Endodermal cell (in vitro differentiated cells): ENCODE data around the gene INPP4B. TPM values are rescaled to one million over a fixed set of nuclear protein-coding genes. Genes with fewer than 3 reads are reported as not detected.
"Not testable (repeated sequence)": the region's sequence is repeated elsewhere in the genome, so short reads cannot be mapped to it uniquely, and the experiment has no call there.

Source experiments
- DNase-seq: peaks from one replicate; pipeline ENCODE4 v3.0.0-alpha.2; 2017
- H3K27ac ChIP-seq: 2 replicates; pipeline ENCODE4 v1.5.1; 2013; ENCODE audit warnings: mild to moderate bottlenecking, low read depth, low read length, moderate library complexity
- H3K27me3 ChIP-seq: 2 replicates; pipeline ENCODE4 v1.6.1; 2013; ENCODE audit warnings: mild to moderate bottlenecking, low read length, moderate library complexity; ENCODE audit not compliant: insufficient read depth, control insufficient read depth, poor library complexity, severe bottlenecking
- H3K36me3 ChIP-seq: 2 replicates; pipeline ENCODE4 v1.7.0; 2013; ENCODE audit warnings: mild to moderate bottlenecking, low read length, moderate library complexity; ENCODE audit not compliant: control insufficient read depth, insufficient read depth
- H3K4me1 ChIP-seq: one replicate; pipeline ENCODE4 v1.7.0; 2013; ENCODE audit warnings: low read length; ENCODE audit not compliant: control insufficient read depth, insufficient read depth
- H3K4me3 ChIP-seq: 2 replicates; pipeline ENCODE4 v1.5.1; 2013; ENCODE audit warnings: mild to moderate bottlenecking, low read length, moderate library complexity
- H3K9ac ChIP-seq: 2 replicates; pipeline ENCODE4 v1.6.1; 2013; ENCODE audit warnings: mild to moderate bottlenecking, low read length, moderate library complexity; ENCODE audit not compliant: poor library complexity, severe bottlenecking; ENCODE audit errors: extremely low read depth
- H3K9me3 ChIP-seq: 2 replicates; pipeline ENCODE4 v1.6.1; 2013; ENCODE audit warnings: mild to moderate bottlenecking, low read length, moderate library complexity; ENCODE audit not compliant: control insufficient read depth
- H3K27ac Mint-ChIP-seq: 2 replicates; pipeline ENCODE4 v1.8.0; 2020; ENCODE audit warnings: mixed read lengths
- H3K27me3 Mint-ChIP-seq: 2 replicates; pipeline ENCODE4 v1.8.0; 2021; ENCODE audit warnings: mild to moderate bottlenecking, mixed read lengths; ENCODE audit not compliant: insufficient read depth
- H3K36me3 Mint-ChIP-seq: 2 replicates; pipeline ENCODE4 v1.8.0; 2020; ENCODE audit warnings: low read depth, mixed read lengths
- H3K4me1 Mint-ChIP-seq: 2 replicates; pipeline ENCODE4 v1.8.0; 2020; ENCODE audit warnings: mixed read lengths
- H3K4me3 Mint-ChIP-seq: 2 replicates; pipeline ENCODE4 v1.8.0; 2020; ENCODE audit warnings: mild to moderate bottlenecking, moderate library complexity, mixed read lengths
- H3K9me3 Mint-ChIP-seq: 2 replicates; pipeline ENCODE4 v1.8.0; 2020; ENCODE audit warnings: mild to moderate bottlenecking, mixed read lengths
- WGBS, 2 experiments: methylation state at CpG; one replicate each; pipeline versions ENCODE4 v1.1.5 to v1.1.7; 2013; ENCODE audit warnings: missing lambda C conversion rate in 2 of 2, mixed read lengths in 1 of 2; ENCODE audit not compliant: insufficient coverage in 1 of 2, insufficient read length in 1 of 2; 5-methylcytosine and 5-hydroxymethylcytosine counted together
- total RNA-seq, 2 donors: library from RNA; stranded (reverse); fragmentation: NEBNext Ultra II Directional in 1 of 2; extraction: Animal tissue kit (Norgen Biotek cat#: 25700) in 1 of 2; gene quantifications; 2 replicates in 1 of 2; 3 replicates in 1 of 2; pipeline ENCODE4 v1.2.1, GENCODE V29; 2021
- TF ChIP-seq, protein P1 (sequence below): fragments of 200-600 bp; sonication (generic); conservative IDR thresholded peaks from 2 replicates; pipeline ENCODE4 v1.5.0; 2021; ENCODE audit warnings: antibody characterized with exemption, mild to moderate bottlenecking

INPP4B gene
- total RNA-seq, 2 donors from 2014 or later: 0.64 to 0.66 TPM

DNA sequence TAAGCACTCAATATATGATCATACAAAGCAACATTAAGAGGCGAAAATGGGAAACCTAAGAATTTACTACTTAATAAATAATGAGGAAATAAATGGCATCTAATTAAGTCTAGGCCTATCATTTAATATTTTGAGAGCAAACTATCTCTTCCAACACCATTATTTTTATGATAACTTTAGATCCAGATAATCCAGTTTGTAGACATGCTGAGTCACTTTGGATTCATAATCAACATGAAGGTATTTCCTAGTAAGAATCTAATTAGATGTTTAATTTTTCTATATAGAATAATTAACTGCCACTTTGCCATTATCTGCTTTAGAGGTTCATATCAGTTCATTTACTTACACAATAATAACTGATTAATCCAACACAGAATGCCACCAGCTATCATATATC lies 336.2 kb downstream of the INPP4B start:
- H3K4me1 ChIP-seq: no peaks in the 10 kb centered on the region
- no peaks in the 10 kb centered on the region for H3K9me3 ChIP-seq
- TF ChIP-seq, protein P1, sequence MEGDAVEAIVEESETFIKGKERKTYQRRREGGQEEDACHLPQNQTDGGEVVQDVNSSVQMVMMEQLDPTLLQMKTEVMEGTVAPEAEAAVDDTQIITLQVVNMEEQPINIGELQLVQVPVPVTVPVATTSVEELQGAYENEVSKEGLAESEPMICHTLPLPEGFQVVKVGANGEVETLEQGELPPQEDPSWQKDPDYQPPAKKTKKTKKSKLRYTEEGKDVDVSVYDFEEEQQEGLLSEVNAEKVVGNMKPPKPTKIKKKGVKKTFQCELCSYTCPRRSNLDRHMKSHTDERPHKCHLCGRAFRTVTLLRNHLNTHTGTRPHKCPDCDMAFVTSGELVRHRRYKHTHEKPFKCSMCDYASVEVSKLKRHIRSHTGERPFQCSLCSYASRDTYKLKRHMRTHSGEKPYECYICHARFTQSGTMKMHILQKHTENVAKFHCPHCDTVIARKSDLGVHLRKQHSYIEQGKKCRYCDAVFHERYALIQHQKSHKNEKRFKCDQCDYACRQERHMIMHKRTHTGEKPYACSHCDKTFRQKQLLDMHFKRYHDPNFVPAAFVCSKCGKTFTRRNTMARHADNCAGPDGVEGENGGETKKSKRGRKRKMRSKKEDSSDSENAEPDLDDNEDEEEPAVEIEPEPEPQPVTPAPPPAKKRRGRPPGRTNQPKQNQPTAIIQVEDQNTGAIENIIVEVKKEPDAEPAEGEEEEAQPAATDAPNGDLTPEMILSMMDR: no peak
- no peak overlapping the region for H3K27ac ChIP-seq
- no peak for DNase-seq
- no peak overlapping the region for H3K9ac ChIP-seq
- no peaks in the 10 kb centered on the region for H3K36me3 ChIP-seq
- Mint-ChIP-seq H3K27me3 (no peaks in the 10 kb centered on the region), H3K36me3 (no peaks in the 10 kb centered on the region), H3K4me1 (no peaks in the 10 kb centered on the region), H3K9me3 (peaks cover 1% of the 10 kb centered on the region), H3K4me3 (no peak overlapping the region), H3K27ac (no peak overlapping the region)
- H3K4me3 ChIP-seq: no peak overlapping the region
- no CpG with 5 or more reads among the region's 1 CpG for WGBS, 2 experiments
- no peaks in the 10 kb centered on the region for H3K27me3 ChIP-seq

DNA sequence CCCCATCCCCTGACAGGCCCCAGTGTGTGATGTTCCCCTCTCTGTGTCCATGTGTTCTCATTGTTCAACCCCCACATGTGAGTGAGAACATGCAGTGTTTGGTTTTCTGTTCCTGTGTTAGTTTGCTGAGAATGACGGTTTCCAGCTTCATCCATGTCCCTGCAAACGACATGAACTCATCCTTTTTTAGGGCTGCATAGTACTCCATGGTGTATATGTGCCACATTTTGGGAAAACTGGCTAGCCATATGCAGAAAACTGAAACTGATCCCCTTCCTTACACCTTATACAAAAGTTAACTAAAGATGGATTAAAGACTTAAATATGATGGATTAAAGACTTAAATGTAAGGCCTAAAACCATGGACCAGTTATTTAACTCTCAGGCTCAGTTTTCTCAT lies 336.7 kb downstream of the INPP4B start:
- not testable (repeated sequence) for H3K9me3 Mint-ChIP-seq, H3K36me3 ChIP-seq, H3K36me3 Mint-ChIP-seq, H3K27ac ChIP-seq, H3K9me3 ChIP-seq, H3K9ac ChIP-seq, H3K27ac Mint-ChIP-seq, H3K27me3 ChIP-seq, H3K4me1 ChIP-seq, H3K4me3 Mint-ChIP-seq, H3K4me3 ChIP-seq, DNase-seq, H3K4me1 Mint-ChIP-seq, H3K27me3 Mint-ChIP-seq
- 88 to 90% methylated on average over 2 of the region's 2 CpGs for WGBS, 2 experiments

DNA sequence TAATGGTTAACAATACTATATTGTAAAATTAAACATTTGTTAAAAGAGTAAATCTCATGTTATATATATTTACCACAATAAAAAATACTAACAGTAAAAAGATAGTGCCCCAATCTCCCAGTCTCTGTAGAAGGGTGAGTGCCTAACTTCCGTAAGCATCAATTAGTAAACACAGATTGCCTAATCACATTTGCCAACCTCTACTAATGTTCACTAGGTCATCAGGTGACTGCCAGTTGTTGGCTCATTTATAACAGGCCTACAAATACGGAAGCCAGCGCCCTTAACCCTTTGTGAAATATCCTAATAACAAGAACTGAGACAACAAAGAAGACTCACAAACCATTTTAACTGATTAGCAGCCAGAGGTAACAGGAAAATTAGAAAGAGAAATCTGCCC lies 345.1 kb downstream of the INPP4B start:
- no peak overlapping the region for H3K27ac Mint-ChIP-seq
- H3K9me3 Mint-ChIP-seq: no peaks in the 10 kb centered on the region
- 93 to 100% methylated on average over 2 to 3 of the region's 3 CpGs for WGBS, 2 experiments
- Histone ChIP-seq H3K9me3 (no peaks in the 10 kb centered on the region), H3K4me3 (no peak overlapping the region), H3K36me3 (no peaks in the 10 kb centered on the region), H3K27me3 (no peaks in the 10 kb centered on the region), H3K9ac (no peak overlapping the region), H3K4me1 (peaks cover 5% of the 10 kb centered on the region), H3K27ac (no peak overlapping the region)
- no peaks in the 10 kb centered on the region for H3K36me3 Mint-ChIP-seq
- H3K27me3 Mint-ChIP-seq: no peaks in the 10 kb centered on the region
- TF ChIP-seq, protein P1: no peak
- H3K4me1 Mint-ChIP-seq: no peaks in the 10 kb centered on the region
- DNase-seq: no peak
- no peak overlapping the region for H3K4me3 Mint-ChIP-seq

DNA sequence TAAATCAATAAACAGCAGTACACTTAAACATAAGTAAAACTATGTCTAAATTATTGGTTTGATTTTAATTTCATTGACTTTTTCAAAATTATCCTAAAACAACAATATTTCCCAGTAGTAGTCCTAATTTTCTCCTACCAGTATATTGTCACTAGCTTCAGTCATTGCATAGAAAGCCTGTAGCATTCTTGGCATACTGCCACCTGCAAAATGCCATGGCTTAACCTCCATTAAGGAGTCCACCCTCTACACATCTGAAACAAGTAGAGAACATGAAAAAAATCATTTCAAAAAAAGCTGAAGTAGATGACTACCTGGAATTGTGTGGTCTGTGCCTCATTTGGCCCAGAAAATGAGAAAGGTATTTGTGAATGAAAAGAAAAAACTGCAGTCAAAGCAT lies 348.5 kb downstream of the INPP4B start:
- Mint-ChIP-seq H3K9me3 (no peaks in the 10 kb centered on the region), H3K27ac (no peak overlapping the region), H3K4me1 (no peaks in the 10 kb centered on the region), H3K27me3 (no peaks in the 10 kb centered on the region), H3K4me3 (no peak overlapping the region), H3K36me3 (no peaks in the 10 kb centered on the region)
- Histone ChIP-seq H3K9ac (no peak overlapping the region), H3K9me3 (no peaks in the 10 kb centered on the region), H3K4me3 (no peak overlapping the region), H3K4me1 (peaks cover 5% of the 10 kb centered on the region), H3K27me3 (no peaks in the 10 kb centered on the region), H3K27ac (no peak overlapping the region), H3K36me3 (no peaks in the 10 kb centered on the region)
- DNase-seq: no peak
- TF ChIP-seq, protein P1: no peak
